Measurements from ENCODE around the gene HOXB3. TPM values are rescaled to one million over a fixed set of nuclear protein-coding genes. Genes with fewer than 3 reads are reported as not detected.

HOXB3 gene
- total RNA-seq, 1 experiment from 2014 or later, result 6.0 TPM

- intact Hi-C loops (cut with micrococcal nuclease), result no loop called here
- Histone ChIP-seq H3K36me3 (ENCODE audit: low read depth, low read length) (no peaks in the 10 kb centered on the region), H3K4me2 (ENCODE audit: low read length) (no peak overlapping the region), H3K27ac (ENCODE audit: low read length) (no peak overlapping the region), H3K9ac (ENCODE audit: low read length) (no peak overlapping the region), H3K9me3 (ENCODE audit: low read length) (no peaks in the 10 kb centered on the region), H3K4me1 (ENCODE audit: insufficient read depth, low read length) (peaks cover 25% of the 10 kb centered on the region), H2AFZ (ENCODE audit: low read length) (no peak overlapping the region), H3K4me3 (ENCODE audit: low read length) (no peak overlapping the region), H3K27me3 (ENCODE audit: low read length) (no peaks in the 10 kb centered on the region), H3K79me2 (ENCODE audit: low read length) (0 out of 2 replicates have a peak, but pooled peaks cover 6% of the 10 kb centered on the region), H4K20me1 (ENCODE audit: low read length) (no peaks in the 10 kb centered on the region), H3F3A (ENCODE audit: low read length, unreplicated experiment) (no peaks in the 10 kb centered on the region), H3K9me2 (replicated peaks; ENCODE audit: low read length) (no peaks in the 10 kb centered on the region)
- CTCF ChIA-PET, result no interaction called here
- DNase-seq (no peak), ATAC-seq (no peak)
- POLR2A ChIA-PET (ENCODE audit: unreplicated experiment), result no interaction called here
- no peak for TF ChIP-seq CTCF (conservative IDR thresholded peaks at IDR 0.05; ENCODE audit: low read depth, low read length)
- no TSS peak for BruUV-seq (replicated peaks)
These were observed 10.6 kb downstream of the HOXB3 start for GRCh38 chr17:48579471-48579759.

GRCh38 chr17:48578616-48579470 is 11.2 kb downstream of the HOXB3 start:
- POLR2A ChIA-PET (ENCODE audit: unreplicated experiment), result no interaction called here

More at GRCh38 chr17:48578616-48579470, 11.2 kb downstream of the HOXB3 start:
- Histone ChIP-seq H4K20me1 (ENCODE audit: low read length) (no peaks in the 10 kb centered on the region), H3K9ac (ENCODE audit: low read length) (no peak overlapping the region), H3K4me1 (ENCODE audit: insufficient read depth, low read length) (peaks cover 20% of the 10 kb centered on the region), H3F3A (ENCODE audit: low read length, unreplicated experiment) (no peaks in the 10 kb centered on the region), H2AFZ (ENCODE audit: low read length) (no peak overlapping the region), H3K4me3 (ENCODE audit: low read length) (no peak overlapping the region), H3K9me2 (replicated peaks; ENCODE audit: low read length) (no peaks in the 10 kb centered on the region), H3K4me2 (ENCODE audit: low read length) (no peak overlapping the region), H3K27me3 (ENCODE audit: low read length) (no peaks in the 10 kb centered on the region), H3K36me3 (ENCODE audit: low read depth, low read length) (no peaks in the 10 kb centered on the region), H3K79me2 (ENCODE audit: low read length) (0 out of 2 replicates have a peak, but pooled peaks cover 1% of the 10 kb centered on the region), H3K9me3 (ENCODE audit: low read length) (no peaks in the 10 kb centered on the region), H3K27ac (ENCODE audit: low read length) (no peak overlapping the region)
- no peak for DNase-seq
- no peak for ATAC-seq
- CTCF ChIA-PET, result no interaction called here
- TF ChIP-seq EZH2 (IDR thresholded peaks at IDR 0.05; ENCODE audit: low read length, unreplicated experiment) (no peak), CTCF (conservative IDR thresholded peaks at IDR 0.05; ENCODE audit: low read depth, low read length) (no peak), EZH2phosphoT487 (IDR thresholded peaks at IDR 0.05; ENCODE audit: borderline replicate concordance, low read length) (no peak)
- BruUV-seq (replicated peaks), result no TSS peak
- intact Hi-C loops (cut with micrococcal nuclease), result no loop called here
